HG03175 (cell line): ENCODE data around the gene HIF1A.
"Not testable (repeated sequence)": the region's sequence is repeated elsewhere in the genome, so short reads cannot be mapped to it uniquely, and the experiment has no call there.

Source experiments
- ATAC-seq: cut with Tn5 transposase; IDR thresholded peaks from one replicate; pipeline ENCODE4 v1.9.1; 2021; ENCODE audit warnings: mild to moderate bottlenecking, moderate library complexity; ENCODE audit not compliant: unreplicated experiment

The HIF1A gene

DNA sequence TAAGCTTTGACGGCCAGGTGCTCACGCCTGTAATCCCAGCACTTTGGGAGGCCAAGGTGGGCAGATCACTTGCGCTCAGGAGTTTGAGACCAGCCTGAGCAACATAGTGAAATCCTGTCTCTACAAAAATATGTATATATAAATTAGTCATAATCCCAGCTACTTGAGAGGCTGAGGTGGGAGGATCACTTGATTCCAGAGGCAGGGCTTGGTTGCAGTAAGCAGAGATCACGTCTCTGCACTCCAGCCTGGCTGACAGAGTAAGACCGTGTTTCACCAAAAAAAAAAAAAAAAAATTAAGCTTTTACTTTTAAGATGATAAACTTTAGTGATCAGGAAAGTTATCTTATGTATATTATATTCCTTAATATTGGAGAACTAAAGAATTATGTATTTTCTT lies 48.9 kb downstream of the HIF1A start:
- ATAC-seq = no peak

DNA sequence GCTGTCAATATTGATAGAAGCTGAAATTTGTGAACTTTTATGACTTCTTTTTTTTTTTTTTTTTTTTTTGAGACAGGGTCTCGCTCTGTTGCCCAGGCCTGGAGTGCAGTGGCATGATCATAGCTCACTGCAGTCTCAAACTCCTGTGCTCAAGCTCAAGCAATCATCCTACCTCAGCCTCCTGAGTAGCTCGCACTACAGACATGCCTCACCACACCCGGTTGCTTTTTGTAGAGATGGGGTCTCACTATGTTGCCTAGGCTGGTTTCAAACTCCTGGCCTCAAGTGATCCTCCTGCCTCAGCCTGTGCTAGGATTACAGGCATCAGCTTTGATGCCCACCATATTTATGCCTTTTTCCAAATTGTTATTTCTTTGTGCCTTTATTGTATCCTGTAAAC lies 51.0 kb downstream of the HIF1A start:
- not testable (repeated sequence) for ATAC-seq

DNA sequence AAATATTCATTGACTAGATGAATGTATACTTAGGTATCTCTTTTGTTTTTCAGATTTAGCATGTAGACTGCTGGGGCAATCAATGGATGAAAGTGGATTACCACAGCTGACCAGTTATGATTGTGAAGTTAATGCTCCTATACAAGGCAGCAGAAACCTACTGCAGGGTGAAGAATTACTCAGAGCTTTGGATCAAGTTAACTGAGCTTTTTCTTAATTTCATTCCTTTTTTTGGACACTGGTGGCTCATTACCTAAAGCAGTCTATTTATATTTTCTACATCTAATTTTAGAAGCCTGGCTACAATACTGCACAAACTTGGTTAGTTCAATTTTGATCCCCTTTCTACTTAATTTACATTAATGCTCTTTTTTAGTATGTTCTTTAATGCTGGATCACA lies 51.6 kb downstream of the HIF1A start:
- ATAC-seq = no peak

- no peak for ATAC-seq
Observed at GRCh38 chr14:61747342-61747741, 52.0 kb downstream of the HIF1A start.

DNA sequence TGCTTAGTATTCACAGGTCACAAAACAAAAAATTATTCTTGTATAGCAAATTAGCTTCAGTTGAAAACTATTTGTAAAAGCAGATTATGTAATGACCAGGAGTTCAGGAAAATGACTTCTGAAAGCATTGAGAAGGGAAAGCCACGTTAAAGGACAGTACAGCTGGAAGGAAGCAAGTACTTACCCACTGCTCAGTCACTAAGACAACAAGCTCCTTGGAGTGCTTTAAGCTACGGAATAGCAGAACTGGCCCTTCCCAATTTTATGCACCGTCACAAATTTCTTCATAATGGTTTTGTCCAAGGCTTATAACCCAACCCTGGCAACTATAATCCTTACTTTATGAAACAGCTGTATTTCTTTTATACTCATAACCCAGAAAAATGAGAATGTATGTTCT lies 54.0 kb downstream of the HIF1A start:
- no peak for ATAC-seq

GRCh38 chr14:61749867-61750266 lies 54.6 kb downstream of the HIF1A start:
- no peak for ATAC-seq

GRCh38 chr14:61750708-61751474 lies 55.6 kb downstream of the HIF1A start:
- ATAC-seq = peak; percentile 92

- no peak for ATAC-seq
Observed at GRCh38 chr14:61751475-61751989, 56.2 kb downstream of the HIF1A start.

- peak; percentile 59 for ATAC-seq
Observed at GRCh38 chr14:61752626-61753025, 57.3 kb downstream of the HIF1A start.

- no peak for ATAC-seq
Observed at GRCh38 chr14:61753631-61754030, 58.3 kb downstream of the HIF1A start.

DNA sequence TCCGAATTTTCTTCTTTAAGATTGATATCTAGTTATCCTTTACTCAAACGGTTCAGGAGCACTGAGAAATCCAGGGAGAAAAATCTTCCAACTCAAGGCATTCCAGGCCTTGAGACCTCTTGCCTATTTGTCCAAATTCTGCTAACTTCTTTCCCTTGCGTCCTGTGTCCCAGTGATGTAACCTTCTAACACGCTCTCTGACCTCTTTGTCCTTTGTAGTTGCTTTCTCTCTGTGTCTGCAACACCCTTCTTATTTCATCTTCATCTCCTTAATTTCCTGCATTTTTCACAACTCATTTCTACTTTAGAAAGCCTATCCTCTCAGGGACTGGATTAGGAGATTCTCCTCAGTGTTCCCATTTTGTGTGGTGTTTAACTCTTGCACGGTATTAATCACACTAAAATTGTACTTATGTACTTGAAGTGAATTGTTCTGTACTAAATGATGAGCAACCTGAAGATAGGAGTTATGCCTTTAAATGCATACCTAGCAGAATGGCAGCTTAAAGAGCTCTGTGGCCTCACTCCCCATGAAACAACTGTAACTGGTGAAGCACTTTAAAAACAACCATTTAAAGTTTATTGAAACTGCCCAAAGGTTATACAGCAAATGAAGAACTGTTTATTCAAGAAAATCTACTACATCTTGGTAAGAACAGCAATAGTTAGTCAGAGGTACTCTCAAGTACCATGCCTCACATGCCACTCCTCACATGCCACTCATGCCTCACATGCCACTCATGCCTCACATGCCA lies 59.5 kb downstream of the HIF1A start:
- ATAC-seq = no peak

DNA sequence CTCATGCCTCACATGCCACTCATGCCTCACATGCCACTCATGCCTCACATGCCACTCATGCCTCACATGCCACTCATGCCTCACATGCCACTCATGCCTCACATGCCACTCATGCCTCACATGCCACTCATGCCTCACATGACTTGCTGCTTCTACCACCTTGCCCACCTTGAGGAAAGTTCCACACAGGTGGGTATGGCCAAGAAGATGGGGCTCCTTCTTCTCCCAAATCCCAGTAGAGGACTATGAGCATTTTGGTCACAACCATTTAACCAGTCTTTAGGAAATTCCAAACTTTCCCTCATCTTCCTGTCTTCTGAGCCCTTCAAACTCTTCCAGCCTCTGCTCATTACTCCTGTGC lies 60.0 kb downstream of the HIF1A start:
- ATAC-seq = not testable (repeated sequence)

DNA sequence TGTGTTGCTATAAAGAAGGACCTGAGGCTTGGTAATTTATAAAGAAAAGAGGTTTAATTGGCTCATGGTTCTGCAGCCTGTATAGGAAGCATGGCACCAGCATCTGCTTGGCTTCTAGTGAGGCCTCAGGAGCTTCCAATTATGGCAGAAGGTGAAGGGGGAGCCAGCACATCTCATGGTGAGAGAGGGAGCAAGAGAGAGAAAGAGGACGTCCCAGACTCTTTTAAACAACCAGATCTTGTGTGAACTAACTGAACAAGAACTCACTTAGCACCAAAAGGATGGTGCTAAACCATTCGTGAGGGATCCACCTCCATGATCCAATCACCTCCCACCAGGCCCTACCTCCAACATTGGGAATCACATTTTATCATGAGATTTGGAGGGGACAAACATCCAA lies 60.8 kb downstream of the HIF1A start:
- no peak for ATAC-seq

DNA sequence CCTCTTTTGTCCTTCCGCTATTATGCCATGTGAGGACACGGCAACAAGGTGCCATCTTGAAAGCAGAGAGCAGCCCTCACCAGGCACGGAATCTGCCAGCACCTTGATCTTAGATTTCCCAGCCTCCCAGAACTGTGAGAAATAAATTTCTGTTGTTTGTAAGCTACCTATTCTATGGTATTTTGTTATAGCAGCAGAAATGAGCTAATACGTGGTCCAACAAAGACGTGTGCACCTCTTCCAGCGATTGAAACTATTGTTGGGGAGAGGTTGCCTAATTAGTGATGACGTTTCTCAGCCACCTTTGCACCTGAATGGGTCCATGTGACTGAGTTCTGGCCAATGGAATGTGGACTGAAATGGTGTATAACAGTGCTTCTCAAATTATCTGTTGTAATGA lies 64.6 kb downstream of the HIF1A start:
- no peak for ATAC-seq

GRCh38 chr14:61761557-61761956 lies 66.2 kb downstream of the HIF1A start:
- ATAC-seq = peak; percentile 1

DNA sequence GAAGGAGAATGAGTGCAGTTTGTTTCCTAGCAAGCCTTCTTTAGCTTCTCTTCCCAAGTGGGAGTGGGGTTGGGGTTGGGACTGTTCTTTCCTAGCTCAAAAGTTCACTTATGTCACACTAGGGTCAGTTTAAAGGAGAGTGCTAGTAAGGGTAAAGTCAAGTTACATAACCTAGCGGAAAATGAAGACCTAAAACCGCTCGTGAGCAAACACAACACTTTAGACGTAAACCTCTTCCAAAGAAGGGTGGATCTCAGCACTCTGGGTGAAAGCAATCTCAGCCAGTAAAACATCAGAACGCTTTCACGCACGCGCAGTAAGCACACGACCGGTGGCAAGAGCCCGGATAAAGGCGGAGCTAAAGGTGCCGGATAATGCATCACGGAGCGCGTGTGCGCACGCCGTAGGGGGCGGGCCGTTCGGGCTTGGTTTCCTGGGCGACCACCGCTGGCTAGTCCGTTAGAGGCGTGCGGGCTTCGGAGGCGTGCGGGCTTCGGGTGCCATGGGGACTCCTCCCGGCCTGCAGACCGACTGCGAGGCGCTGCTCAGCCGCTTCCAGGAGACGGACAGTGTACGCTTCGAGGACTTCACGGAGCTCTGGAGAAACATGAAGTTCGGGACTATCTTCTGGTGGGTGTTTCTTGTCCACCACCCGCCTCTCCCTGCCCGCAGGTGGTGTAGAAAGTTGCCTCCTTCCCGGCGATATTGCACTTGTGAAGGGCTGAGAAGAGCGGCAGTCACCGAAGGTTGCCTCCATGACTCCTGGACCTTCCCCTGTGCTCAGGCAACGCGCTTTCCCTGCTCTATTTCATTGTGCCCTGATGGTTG lies 66.9 kb downstream of the HIF1A start, which contains the start of gene SNAPC1:
SNAPC1 (plus strand) TSS at position 462 of the 828 bp plus-strand sequence; CDS start at position 503, 41 bp downstream.
- peak; percentile 99 for ATAC-seq

DNA sequence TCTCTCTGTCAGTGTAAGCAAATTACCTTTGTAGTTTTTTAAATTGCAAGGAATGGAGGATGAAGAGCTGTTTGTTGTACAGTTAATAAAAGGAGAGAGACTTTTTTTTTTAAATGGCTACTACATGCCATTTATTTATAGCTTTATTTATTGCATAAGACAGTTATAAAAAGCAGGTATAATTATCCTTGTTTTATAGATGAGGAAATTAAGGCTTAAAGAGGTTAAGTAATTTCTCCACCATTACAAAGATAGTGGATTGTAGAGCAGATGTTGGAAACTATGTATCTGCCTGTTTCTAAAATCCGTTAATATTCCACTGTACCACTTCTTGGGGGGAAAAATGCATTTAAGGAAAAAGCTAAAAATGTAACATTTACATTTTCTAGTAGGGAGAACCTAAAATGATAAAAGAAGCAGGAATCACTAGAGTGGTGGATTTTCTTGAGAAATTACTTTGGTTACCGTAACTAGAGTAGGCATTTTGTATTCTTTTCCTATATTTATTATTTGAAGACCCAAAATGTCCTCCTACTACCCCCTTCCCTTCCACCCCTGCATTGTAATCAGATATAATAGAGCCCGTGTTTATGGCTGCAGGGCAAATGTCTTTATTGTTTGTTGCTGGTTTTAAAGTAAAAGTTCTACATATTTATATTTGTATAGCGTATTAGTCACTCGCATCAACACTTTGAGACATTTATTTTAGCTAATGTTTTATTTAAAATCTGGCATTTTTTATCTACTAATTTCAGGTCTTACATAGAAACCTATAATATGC lies 69.2 kb downstream of the HIF1A start:
- ATAC-seq = no peak

GRCh38 chr14:61765225-61765943 lies 70.1 kb downstream of the HIF1A start:
- no peak for ATAC-seq

GRCh38 chr14:61766151-61766550 lies 70.8 kb downstream of the HIF1A start:
- ATAC-seq = no peak

- no peak for ATAC-seq
Observed at GRCh38 chr14:61768240-61768639, 72.9 kb downstream of the HIF1A start.
